GM21737 (cell line): ENCODE measurements around the gene TRRAP.
"Not testable (repeated sequence)": the region's sequence is repeated elsewhere in the genome, so short reads cannot be mapped to it uniquely, and the experiment has no call there.

Source experiments
- ATAC-seq: cut with Tn5 transposase; IDR thresholded peaks from one replicate; pipeline ENCODE4 v1.9.1; 2021; ENCODE audit warnings: mild to moderate bottlenecking, moderate library complexity; ENCODE audit not compliant: unreplicated experiment

The TRRAP gene

DNA sequence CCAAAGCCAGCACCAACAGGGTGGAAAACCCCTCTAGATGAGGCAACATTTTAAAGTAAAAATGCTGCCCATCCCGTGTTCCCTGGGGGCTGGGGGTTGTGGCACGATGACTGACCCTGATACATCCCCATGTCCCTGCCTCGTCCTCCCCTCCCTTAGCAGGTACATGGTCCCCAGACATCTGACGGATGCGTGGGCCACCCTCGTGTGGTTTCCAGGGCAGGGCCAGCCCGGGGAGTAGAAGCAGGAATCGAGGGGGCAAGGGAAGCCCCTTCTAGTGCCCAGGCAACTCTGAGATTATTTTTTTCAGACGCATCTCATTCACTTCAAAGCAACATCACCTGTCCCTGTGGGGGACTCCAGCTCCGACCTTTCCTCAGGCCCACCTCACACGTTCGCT, 12.0 kb upstream of the TRRAP start:
- ATAC-seq = no peak

GRCh38 chr7:98866765-98867164, 11.6 kb upstream of the TRRAP start:
- ATAC-seq = no peak

- ATAC-seq = no peak
These were observed 9.9 kb upstream of the TRRAP start for GRCh38 chr7:98868450-98868849.

DNA sequence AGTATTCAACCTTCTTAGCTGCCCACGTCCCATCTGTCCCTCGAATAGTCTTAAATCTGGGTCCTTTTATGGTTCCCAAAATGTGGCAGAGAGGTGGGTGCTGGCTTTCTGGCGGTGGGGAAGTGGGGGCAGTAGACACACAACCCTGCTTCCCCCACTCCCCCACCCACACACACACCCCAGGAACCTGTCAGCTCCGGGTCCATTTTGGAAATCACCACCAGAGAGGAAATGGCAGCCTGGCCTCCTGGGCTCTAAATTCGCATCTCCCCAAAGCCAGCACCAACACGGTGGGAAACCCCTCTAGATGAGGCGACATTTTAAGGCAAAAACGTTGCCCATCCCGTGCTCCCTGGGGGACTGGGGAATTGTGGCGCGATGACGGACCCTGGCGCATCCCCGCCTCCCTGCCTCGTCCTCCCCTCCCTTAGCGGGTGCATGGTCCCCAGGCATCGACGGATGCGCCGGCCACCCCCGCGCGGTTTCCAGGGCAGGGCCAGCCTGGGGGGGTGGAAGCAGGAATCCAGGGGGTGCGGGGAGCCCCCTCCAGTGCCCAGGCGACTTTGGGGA, 9.2 kb upstream of the TRRAP start:
- ATAC-seq = no peak

GRCh38 chr7:98869597-98870120, 8.7 kb upstream of the TRRAP start, which contains the start of gene TMEM130:
TSS of gene TMEM130 (minus strand) at chr7:98870014. CDS start at chr7:98869861, 153 bp downstream.
- ATAC-seq = no peak

- peak; percentile 84 for ATAC-seq
These were observed 8.1 kb upstream of the TRRAP start for GRCh38 chr7:98870121-98870651.

DNA sequence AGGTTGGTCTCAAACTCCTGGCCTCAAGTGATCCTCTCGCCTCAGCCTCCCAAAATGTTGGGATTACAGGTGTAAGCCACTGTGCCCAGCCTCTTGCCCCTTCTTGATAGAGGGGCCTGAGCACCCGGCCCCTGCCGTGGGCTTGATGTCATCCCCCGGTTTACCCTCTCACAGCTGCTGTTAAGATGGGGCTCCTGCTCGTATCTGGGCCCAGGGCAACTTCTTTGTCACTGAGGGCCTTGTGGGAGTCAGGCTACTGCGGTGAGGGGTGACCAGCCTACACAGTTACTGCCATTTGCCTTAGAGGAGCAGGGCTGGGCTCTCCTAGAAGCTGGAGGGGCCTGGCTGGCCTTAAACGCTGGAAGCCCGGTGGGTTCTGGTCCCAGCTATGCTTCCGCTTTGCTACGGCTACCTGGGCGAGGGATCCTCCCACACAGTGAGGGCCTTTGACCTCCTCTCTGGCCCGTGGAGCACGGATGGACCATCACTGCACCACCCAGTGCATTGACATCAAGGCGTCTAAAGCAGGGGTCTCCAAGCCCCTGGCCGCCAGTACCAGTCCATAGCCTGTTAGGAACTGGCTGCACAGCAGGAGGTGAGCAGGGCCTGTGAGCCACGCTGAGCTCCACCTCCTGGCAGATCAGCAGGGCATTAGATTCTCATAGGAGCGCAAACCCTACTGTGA, 7.4 kb upstream of the TRRAP start:
- no peak for ATAC-seq

- no peak for ATAC-seq
These were observed 5.9 kb upstream of the TRRAP start for GRCh38 chr7:98872328-98872924.

DNA sequence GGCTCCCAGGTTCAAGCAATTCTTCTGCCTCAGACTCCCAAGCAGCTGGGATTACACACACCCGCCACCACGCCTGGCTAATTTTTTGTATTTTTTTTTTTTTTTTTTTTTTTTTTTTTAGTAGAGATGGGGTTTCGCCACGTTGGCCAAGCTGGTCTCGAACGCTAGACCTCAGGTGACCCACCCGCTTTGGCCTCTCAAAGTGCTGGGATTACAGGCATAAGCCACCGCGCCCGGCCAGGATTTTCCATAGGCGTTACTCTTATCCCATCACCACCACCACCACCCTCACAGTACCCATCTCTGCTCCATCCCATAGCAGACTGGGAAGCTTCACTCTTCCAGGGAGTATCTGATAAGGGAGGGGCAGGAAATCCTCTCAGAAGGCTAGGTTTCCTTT, 4.7 kb upstream of the TRRAP start:
- ATAC-seq = not testable (repeated sequence)

GRCh38 chr7:98874942-98875341, 3.4 kb upstream of the TRRAP start:
- no peak for ATAC-seq

DNA sequence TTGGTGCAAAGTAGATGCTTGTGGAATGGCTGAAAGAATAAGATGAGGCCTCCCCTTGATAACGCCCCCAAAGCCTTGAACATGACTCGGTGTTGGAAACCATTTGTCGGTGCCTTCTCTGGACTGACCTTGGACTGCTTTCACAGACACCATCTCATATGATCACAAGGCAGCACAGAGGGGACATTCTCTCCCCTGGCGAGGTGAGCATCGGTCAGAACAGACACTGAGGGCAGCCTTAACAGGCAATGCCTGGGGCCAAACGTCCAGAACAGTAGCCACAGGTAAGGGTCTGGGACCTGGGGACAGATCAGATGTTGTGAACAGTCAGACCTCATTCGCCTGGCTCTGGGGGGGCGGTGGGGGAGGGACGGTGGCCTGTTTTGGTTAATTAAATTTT, 2.8 kb upstream of the TRRAP start:
- no peak for ATAC-seq

DNA sequence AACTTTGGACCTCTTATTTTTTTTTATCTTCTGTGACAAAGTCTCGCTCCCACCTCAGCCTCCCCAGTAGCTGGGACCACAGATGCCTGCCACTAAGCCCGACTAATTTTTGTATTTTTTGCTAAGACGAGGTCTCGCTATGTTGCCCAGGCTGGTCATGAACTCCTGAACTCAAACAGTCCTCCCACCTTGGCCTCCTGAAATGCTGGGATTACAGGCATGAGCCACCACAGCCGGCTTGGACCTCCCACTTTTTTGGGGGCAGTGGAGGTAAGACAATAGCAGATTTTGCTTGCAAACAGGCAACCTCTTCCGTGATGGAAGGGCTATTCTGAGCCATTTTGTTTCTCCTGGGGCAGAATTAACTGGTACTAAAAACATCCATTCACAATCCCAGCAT, 1.2 kb upstream of the TRRAP start:
- ATAC-seq = no peak

GRCh38 chr7:98877692-98878364, 504 bp upstream of the TRRAP start:
- no peak for ATAC-seq

DNA sequence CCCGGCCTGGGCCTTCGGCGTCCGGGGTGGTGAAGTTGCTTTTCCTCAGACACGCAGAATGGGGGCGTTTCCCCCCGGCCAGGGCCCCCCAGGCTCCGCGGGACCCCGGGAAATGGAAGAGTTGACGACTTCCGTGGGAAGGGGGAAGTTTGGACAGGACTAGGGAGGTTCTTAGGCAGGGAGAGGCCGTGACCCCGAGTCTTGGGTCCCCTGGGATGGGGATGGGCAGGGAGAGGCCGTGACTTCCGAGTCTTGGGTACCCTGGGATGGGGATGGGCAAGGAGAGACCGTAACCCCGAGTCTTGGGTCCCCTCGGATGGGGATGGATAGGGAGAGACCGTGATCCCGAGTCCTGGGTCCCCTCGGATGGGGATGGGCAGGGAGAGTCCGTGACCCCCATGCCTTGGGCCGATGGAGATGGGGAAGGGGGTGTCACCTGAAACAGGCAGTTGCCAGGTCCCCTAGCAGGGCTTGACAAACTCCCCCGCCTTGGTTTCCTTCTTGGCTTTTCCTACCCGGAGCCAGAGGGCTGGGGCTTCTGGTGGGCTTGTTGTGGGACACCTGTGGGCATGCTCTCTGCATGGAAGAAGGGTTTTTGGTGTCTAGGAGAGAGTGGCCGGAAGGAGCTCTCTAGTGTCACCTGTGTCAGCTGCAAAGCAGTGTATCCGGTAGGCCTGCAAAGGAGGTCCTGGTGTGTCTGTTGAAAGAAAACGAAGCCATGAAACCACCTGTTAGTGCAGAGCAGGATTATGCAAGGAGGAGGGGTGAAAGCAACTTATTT, 1.1 kb downstream of the TRRAP start:
- ATAC-seq = peak; percentile 84

- no peak for ATAC-seq
These were observed 1.6 kb downstream of the TRRAP start for GRCh38 chr7:98879979-98880315.

GRCh38 chr7:98880485-98880884, 2.2 kb downstream of the TRRAP start:
- no peak for ATAC-seq

DNA sequence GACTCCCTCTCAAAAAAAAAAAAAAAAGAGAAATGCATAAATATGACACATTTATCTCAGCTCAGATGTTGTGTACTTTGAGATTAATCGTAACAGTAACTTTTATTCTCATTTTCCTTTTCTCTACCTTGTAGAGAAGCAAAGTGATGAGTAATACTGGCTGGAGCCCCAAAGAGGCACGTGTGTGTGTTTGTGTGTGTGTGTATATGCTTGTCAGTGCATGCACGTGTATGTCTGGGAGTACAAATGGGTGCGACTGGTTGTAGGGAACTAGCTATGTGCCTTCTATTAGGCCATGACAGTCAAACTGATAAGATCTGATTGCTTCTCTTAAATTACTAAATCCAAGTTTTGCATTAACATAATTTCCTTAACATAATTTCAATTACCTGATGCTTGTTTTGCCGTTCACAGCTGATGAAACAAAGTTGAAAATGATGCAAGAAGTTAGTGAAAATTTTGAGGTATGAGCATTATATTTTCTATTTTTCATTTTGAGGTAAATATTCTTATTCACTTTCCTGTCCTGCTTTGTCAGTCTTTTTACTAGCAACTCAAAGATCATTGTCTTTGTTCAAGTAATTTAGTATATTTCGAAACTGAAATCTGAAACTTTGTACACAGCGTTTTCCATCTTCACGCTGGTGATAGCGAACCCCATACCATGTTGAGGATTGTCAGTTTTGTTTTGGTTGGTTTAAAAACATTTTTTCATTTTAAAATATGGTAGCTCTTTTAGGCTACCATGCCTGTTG, 3.4 kb downstream of the TRRAP start:
- ATAC-seq = no peak

- no peak for ATAC-seq
These were observed 6.1 kb downstream of the TRRAP start for GRCh38 chr7:98884416-98884815.

DNA sequence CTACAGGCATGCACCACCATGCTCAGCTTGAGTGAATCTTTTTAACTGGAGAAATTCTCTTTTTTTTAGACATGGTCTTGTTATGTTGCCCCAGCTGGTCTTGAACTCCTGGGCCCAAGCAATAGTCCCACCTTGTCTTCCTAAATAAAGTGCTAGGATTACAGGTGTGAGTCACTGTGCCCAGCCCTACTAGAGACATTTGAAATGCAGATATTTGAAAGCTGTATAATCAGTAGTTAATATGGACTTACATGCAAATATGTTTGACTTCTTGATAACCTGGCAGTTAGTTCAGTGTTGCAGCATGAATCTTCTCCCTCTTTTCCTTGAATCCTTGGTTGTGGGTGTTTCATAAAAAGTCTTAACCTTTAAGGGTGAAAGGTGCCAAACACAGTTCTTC, 8.7 kb downstream of the TRRAP start:
- ATAC-seq = no peak

GRCh38 chr7:98892609-98893008, 14.3 kb downstream of the TRRAP start:
- no peak for ATAC-seq
